ENCODE results near the gene COL15A1. TPM values are rescaled to one million over a fixed set of nuclear protein-coding genes. Genes with fewer than 3 reads are reported as not detected.

The COL15A1 gene
- polyA plus RNA-seq, 1 experiment = 3.2 TPM

DNA sequence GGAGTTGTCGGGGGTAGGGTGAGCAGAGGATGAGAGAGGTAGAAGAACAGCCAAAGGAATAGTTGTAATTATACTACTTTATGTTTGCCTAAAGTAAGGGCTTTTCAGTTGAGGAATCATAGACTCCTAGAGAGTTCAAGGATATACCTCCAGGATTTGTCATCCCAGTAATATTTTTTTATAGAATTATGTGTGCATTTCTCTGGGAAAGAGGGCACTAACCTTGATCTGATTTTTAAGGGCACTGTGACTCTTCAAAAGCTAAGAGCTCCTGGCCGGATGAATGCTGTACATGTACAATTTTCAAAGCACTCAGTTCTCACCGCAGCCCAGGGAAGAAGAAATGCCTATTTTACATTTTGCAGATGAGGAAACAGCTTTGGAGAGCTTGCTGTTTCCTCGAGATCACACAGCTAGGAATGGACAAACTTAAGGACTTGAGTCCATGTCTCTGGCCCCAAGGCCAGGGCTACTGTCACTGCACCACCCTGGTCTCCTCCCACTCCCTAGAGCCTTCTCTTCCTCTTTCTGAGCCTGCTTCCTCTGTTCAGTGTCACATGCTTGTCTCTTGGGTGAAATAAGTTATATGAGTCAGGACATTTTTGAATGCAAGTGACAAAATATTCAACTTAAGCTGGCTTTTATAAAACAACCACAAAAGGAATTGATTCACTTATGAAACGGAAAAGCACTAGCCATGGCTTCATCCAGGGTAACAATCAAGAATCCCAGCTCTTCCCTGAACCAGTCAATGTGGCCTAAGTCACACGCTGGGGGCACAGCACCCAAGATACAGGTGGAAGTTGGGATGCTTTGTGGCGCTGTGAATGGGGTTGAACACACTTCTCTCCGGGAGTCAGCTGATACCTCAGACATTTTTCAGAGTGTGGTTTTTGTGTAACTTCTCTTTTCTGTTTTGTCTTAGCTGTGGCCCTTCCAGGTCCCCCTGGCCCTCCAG lies 115.5 kb downstream of the COL15A1 start:
- TF ChIP-seq, protein P1, sequence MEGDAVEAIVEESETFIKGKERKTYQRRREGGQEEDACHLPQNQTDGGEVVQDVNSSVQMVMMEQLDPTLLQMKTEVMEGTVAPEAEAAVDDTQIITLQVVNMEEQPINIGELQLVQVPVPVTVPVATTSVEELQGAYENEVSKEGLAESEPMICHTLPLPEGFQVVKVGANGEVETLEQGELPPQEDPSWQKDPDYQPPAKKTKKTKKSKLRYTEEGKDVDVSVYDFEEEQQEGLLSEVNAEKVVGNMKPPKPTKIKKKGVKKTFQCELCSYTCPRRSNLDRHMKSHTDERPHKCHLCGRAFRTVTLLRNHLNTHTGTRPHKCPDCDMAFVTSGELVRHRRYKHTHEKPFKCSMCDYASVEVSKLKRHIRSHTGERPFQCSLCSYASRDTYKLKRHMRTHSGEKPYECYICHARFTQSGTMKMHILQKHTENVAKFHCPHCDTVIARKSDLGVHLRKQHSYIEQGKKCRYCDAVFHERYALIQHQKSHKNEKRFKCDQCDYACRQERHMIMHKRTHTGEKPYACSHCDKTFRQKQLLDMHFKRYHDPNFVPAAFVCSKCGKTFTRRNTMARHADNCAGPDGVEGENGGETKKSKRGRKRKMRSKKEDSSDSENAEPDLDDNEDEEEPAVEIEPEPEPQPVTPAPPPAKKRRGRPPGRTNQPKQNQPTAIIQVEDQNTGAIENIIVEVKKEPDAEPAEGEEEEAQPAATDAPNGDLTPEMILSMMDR (IDR thresholded peaks at IDR 0.05; ENCODE audit: low read depth, low read length) = no peak
- peaks cover 6% of the 10 kb centered on the region for H3K27me3 ChIP-seq (ENCODE audit: control insufficient read depth, insufficient read depth, low read length)
- DNase-seq (ENCODE audit: low read depth, low spot score) = no peak
- ChIA-PET CTCF (interaction anchor here (1.5 kb wide), 1 partner anchor 84 kb away, joined by 3 read pairs; no protein-coding TSS in a partner anchor), POLR2A (no interaction called here)
- peaks cover 4% of the 10 kb centered on the region for H3K9me3 ChIP-seq (ENCODE audit: control insufficient read depth, insufficient read depth, low read length)
- H3K4me3 ChIP-seq (ENCODE audit: low read depth, low read length) = no peak overlapping the region
- H3K27ac ChIP-seq (ENCODE audit: low read depth, low read length) = no peak overlapping the region

DNA sequence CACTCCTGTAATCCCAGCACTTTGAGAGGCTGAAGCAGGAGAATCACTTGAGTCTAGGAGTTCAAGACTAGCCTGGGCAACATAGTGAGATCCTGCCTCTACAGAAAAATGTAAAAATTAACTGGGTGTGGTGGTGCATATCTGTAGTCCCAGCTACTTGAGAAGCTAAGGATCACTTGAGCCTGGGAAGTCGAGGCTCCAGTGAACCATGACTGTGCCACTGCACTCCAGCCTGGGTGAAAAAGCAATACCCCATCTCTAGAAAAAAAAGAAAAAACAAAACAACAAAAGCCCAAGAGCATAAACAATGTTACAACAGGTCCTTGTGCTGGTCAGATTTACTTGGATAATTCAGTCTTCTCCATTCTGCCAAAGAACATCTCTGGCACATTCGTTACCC lies 116.9 kb downstream of the COL15A1 start:
- Histone ChIP-seq H3K27ac (ENCODE audit: low read depth, low read length) (no peak overlapping the region), H3K9me3 (ENCODE audit: control insufficient read depth, insufficient read depth, low read length) (peaks cover 4% of the 10 kb centered on the region), H3K27me3 (ENCODE audit: control insufficient read depth, insufficient read depth, low read length) (peaks cover 6% of the 10 kb centered on the region), H3K4me3 (ENCODE audit: low read depth, low read length) (no peak overlapping the region)
- ChIA-PET CTCF (no interaction called here), POLR2A (no interaction called here)
- DNase-seq (ENCODE audit: low read depth, low spot score) = no peak
- TF ChIP-seq, protein P1 (IDR thresholded peaks at IDR 0.05; ENCODE audit: low read depth, low read length) = no peak

DNA sequence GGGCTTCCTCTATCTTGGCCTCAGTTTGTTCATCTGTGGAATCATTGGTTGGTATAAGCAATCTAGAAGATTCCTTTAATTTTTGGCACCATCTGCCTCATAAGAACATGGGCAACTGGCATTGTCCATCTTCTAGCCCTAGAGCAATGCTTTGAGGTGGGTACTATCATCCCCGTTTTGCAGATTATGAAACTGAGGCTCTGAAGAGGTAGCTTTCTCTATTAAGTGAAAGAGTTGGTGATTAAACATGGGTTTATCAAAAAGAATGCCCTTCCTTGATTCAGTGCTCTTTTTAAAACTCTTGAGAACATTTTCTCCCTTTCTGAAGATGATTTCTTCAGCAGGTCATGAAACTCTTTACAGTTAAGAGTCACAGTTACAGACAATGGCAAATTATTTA lies 118.8 kb downstream of the COL15A1 start:
- Histone ChIP-seq H3K27ac (ENCODE audit: low read depth, low read length) (no peak overlapping the region), H3K4me3 (ENCODE audit: low read depth, low read length) (no peak overlapping the region), H3K9me3 (ENCODE audit: control insufficient read depth, insufficient read depth, low read length) (no peaks in the 10 kb centered on the region), H3K27me3 (ENCODE audit: control insufficient read depth, insufficient read depth, low read length) (peaks cover 6% of the 10 kb centered on the region)
- no peak for DNase-seq (ENCODE audit: low read depth, low spot score)
- ChIA-PET CTCF (no interaction called here), POLR2A (no interaction called here)
- TF ChIP-seq, protein P1 (IDR thresholded peaks at IDR 0.05; ENCODE audit: low read depth, low read length) = no peak

DNA sequence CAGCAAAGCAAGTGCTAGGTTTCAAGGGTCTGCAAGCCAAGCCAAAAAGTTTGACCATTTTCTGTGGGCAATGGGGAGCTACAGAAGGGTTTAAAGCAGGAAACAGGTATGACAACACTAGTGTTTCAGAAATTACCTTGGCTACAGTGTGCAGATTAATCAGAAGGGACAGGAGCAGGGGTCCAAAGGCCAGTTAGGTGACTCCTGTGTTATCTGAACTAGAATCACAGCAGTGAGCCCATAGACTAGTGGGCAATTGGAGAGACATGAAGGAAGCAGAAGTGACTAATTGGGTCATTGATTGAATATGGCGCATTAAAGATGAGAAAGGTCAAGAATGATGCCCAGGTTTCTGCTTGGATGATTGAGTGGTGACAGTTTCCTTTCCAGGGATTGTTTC lies 119.8 kb downstream of the COL15A1 start:
- no peak overlapping the region for H3K27ac ChIP-seq (ENCODE audit: low read depth, low read length)
- POLR2A ChIA-PET = no interaction called here
- no peaks in the 10 kb centered on the region for H3K9me3 ChIP-seq (ENCODE audit: control insufficient read depth, insufficient read depth, low read length)
- H3K4me3 ChIP-seq (ENCODE audit: low read depth, low read length) = no peak overlapping the region
- no peak for DNase-seq (ENCODE audit: low read depth, low spot score)
- TF ChIP-seq, protein P1 (IDR thresholded peaks at IDR 0.05; ENCODE audit: low read depth, low read length) = no peak
- CTCF ChIA-PET = no interaction called here
- peaks cover 6% of the 10 kb centered on the region for H3K27me3 ChIP-seq (ENCODE audit: control insufficient read depth, insufficient read depth, low read length)

DNA sequence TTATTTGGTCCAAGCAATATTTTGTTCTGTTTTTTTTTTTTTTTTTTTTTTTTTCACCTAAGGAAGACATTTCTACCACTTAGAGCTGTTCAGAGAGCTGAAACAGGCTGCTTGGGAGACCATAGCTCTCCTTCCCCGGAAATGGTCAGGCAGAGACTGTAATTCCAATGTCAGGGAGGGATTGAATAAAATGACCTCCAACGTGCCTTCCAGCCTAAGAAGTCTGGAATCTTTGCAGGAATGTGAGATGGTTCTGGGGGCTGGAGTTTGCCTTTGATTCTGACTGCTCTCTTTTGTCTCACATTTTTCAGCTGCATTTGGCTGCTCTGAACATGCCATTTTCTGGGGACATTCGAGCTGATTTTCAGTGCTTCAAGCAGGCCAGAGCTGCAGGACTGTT lies 122.9 kb downstream of the COL15A1 start:
- TF ChIP-seq, protein P1 (IDR thresholded peaks at IDR 0.05; ENCODE audit: low read depth, low read length) = no peak
- ChIA-PET CTCF (interaction anchor here (1.2 kb wide), 1 partner anchor 65 kb away, joined by 4 read pairs; no protein-coding TSS in a partner anchor), POLR2A (interaction anchor here (1.1 kb wide), 1 partner anchor 12 kb away, joined by 3 read pairs; no protein-coding TSS in a partner anchor)
- no peak for DNase-seq (ENCODE audit: low read depth, low spot score)
- Histone ChIP-seq H3K27ac (ENCODE audit: low read depth, low read length) (no peak overlapping the region), H3K4me3 (ENCODE audit: low read depth, low read length) (no peak overlapping the region), H3K27me3 (ENCODE audit: control insufficient read depth, insufficient read depth, low read length) (peaks cover 6% of the 10 kb centered on the region), H3K9me3 (ENCODE audit: control insufficient read depth, insufficient read depth, low read length) (no peaks in the 10 kb centered on the region)

All from AG04450 (cell line).